H1 (cell line): ENCODE data around the gene PATJ. TPM values are rescaled to one million over a fixed set of nuclear protein-coding genes. Genes with fewer than 3 reads are reported as not detected.
"Not testable (repeated sequence)": the region's sequence is repeated elsewhere in the genome, so short reads cannot be mapped to it uniquely, and the experiment has no call there.

ENCODE experiments used
- CTCF ChIA-PET: fragments of 300-600 bp; sonication (Branson Sonifier 250); formaldehyde crosslinking; loops from one replicate; lab custom pipeline; 2021; ENCODE audit not compliant: partially characterized antibody; lab: Charles Lee
- POLR2A ChIA-PET: fragments of 300-600 bp; sonication (Branson Sonifier 250); formaldehyde crosslinking; loops from one replicate; lab custom pipeline; 2021; ENCODE audit warnings: inconsistent platforms; ENCODE audit not compliant: partially characterized antibody; lab: Charles Lee
- DNase-seq, 2 experiments: peaks; one replicate each; pipeline versions ENCODE4 v3.0.0 to v3.0.0-alpha.2; 2010 to 2022; ENCODE audit warnings: low spot score in 2 of 2, low read depth in 1 of 2, mixed read lengths in 1 of 2
- FAIRE-seq: peaks from 2 replicates; lab custom pipeline; 2011; peaks lifted over from hg19 to GRCh38; lab: Jason Lieb, UNC
- H2AFZ ChIP-seq: 2 replicates; pipeline ENCODE4 v1.8.1; 2012; ENCODE audit warnings: low read length, inconsistent platforms
- H2AK5ac ChIP-seq: 2 replicates; pipeline ENCODE4 v1.6.1; 2013; ENCODE audit warnings: low read depth, low read length
- H2BK120ac ChIP-seq: replicated peaks from 2 replicates; pipeline ENCODE3; 2013; ENCODE audit warnings: low read depth, low read length, inconsistent platforms
- H2BK12ac ChIP-seq: 2 replicates; pipeline ENCODE4 v1.6.1; 2013; ENCODE audit warnings: low read depth, low read length
- H2BK15ac ChIP-seq: 2 replicates; pipeline ENCODE4 v1.6.1; 2013; ENCODE audit warnings: low read length
- H2BK20ac ChIP-seq: 2 replicates; pipeline ENCODE4 v1.6.1; 2013; ENCODE audit warnings: low read length
- H2BK5ac ChIP-seq: 2 replicates; pipeline ENCODE4 v1.6.1; 2013; ENCODE audit warnings: low read depth, low read length
- H3K14ac ChIP-seq: 2 replicates; pipeline ENCODE4 v1.6.1; 2013; ENCODE audit warnings: inconsistent platforms; ENCODE audit not compliant: insufficient read length
- H3K18ac ChIP-seq: 2 replicates; pipeline ENCODE4 v1.6.1; 2013; ENCODE audit warnings: low read length; ENCODE audit errors: extremely low read depth
- H3K23ac ChIP-seq: 2 replicates; pipeline ENCODE4 v1.6.1; 2013; ENCODE audit warnings: inconsistent platforms; ENCODE audit not compliant: insufficient read length
- H3K23me2 ChIP-seq: 2 replicates; pipeline ENCODE4 v1.6.1; 2013; ENCODE audit warnings: low read depth, low read length
- H3K27ac ChIP-seq: 2 replicates; pipeline ENCODE4 v1.6.1; 2011; ENCODE audit warnings: low read depth, low read length, inconsistent platforms
- H3K27me3 ChIP-seq, 4 experiments: replicated peaks in 1 of 4; 1 replicate in 1 of 4; 2 replicates in 3 of 4; pipeline versions ENCODE4 v1.6.1 to v1.8.1; 2011 to 2013; ENCODE audit warnings: low read length in 3 of 4, mild to moderate bottlenecking in 3 of 4, inconsistent platforms in 2 of 4, mixed read lengths in 2 of 4, moderate library complexity in 1 of 4; ENCODE audit not compliant: control insufficient read depth in 3 of 4, insufficient read depth in 3 of 4; ENCODE audit errors: extremely low read depth in 1 of 4
- H3K36me3 ChIP-seq, 4 experiments: 2 replicates each; pipeline versions ENCODE4 v1.6.1 to v1.8.1; 2011 to 2013; ENCODE audit warnings: mild to moderate bottlenecking in 4 of 4, low read length in 3 of 4, moderate library complexity in 2 of 4, control low read depth in 1 of 4, inconsistent platforms in 1 of 4; ENCODE audit not compliant: insufficient read depth in 4 of 4, control insufficient read depth in 2 of 4
- H3K4ac ChIP-seq: replicated peaks from 2 replicates; pipeline ENCODE3; 2013; ENCODE audit warnings: low read length, low read depth, mixed read lengths, inconsistent platforms; ENCODE audit not compliant: insufficient read length
- H3K4me1 ChIP-seq, 4 experiments: replicated peaks in 1 of 4; 1 replicate in 1 of 4; 2 replicates in 3 of 4; pipeline versions ENCODE4 v1.6.1 to v1.8.1; 2011 to 2013; ENCODE audit warnings: low read length in 3 of 4, inconsistent platforms in 2 of 4, mixed read lengths in 1 of 4; ENCODE audit not compliant: insufficient read depth in 4 of 4, control insufficient read depth in 3 of 4
- H3K4me2 ChIP-seq, 2 experiments: 2 replicates each; pipeline versions ENCODE4 v1.6.1 to v1.8.1; 2011 to 2013; ENCODE audit warnings: low read depth in 2 of 2, low read length in 2 of 2, control low read depth in 1 of 2, inconsistent platforms in 1 of 2, mild to moderate bottlenecking in 1 of 2; ENCODE audit not compliant: insufficient read depth in 1 of 2
- H3K4me3 ChIP-seq, 4 experiments: fragments of 200-600, 300-600 bp in 1 of 4; sonication (generic), shearing (Covaris generic), sonication (Bioruptor Twin) in 1 of 4; 2 replicates each; pipeline versions ENCODE4 v1.5.1 to v1.8.1; 2011 to 2016; ENCODE audit warnings: low read length in 4 of 4, low read depth in 3 of 4, control low read depth in 2 of 4, inconsistent platforms in 2 of 4, mild to moderate bottlenecking in 2 of 4, mixed read lengths in 1 of 4, moderate library complexity in 1 of 4; ENCODE audit not compliant: insufficient read depth in 2 of 4; ENCODE audit errors: extremely low read depth in 1 of 4
- H3K56ac ChIP-seq: replicated peaks from 2 replicates; pipeline ENCODE3; 2013; ENCODE audit warnings: low read depth, mild to moderate bottlenecking, mixed read lengths, low read length, inconsistent platforms; ENCODE audit not compliant: insufficient read length
- H3K79me1 ChIP-seq: 2 replicates; pipeline ENCODE4 v1.6.1; 2013; ENCODE audit warnings: low read depth, low read length, control low read depth
- H3K79me2 ChIP-seq, 2 experiments: 2 replicates each; pipeline versions ENCODE4 v1.6.1 to v1.8.1; 2012 to 2013; ENCODE audit warnings: low read length in 2 of 2, mild to moderate bottlenecking in 2 of 2, inconsistent platforms in 1 of 2; ENCODE audit not compliant: insufficient read depth in 2 of 2, control insufficient read depth in 1 of 2
- H3K9ac ChIP-seq, 4 experiments: replicated peaks in 1 of 4; 1 replicate in 1 of 4; 2 replicates in 3 of 4; pipeline versions ENCODE4 v1.6.1 to v1.8.1; 2011 to 2013; ENCODE audit warnings: low read depth in 3 of 4, low read length in 3 of 4, control low read depth in 2 of 4, mild to moderate bottlenecking in 2 of 4, moderate library complexity in 2 of 4, inconsistent platforms in 1 of 4; ENCODE audit errors: extremely low read depth in 1 of 4
- H3K9me3 ChIP-seq, 2 experiments: 2 replicates each; pipeline versions ENCODE4 v1.6.1 to v1.8.1; 2012 to 2013; ENCODE audit warnings: mild to moderate bottlenecking in 2 of 2, moderate library complexity in 2 of 2, control low read depth in 1 of 2, inconsistent platforms in 1 of 2, low read depth in 1 of 2, low read length in 1 of 2, mixed read lengths in 1 of 2; ENCODE audit not compliant: insufficient read depth in 2 of 2
- H4K20me1 ChIP-seq, 2 experiments: replicated peaks in 1 of 2; 2 replicates each; pipeline versions ENCODE3 to v1.8.1; 2011 to 2013; ENCODE audit warnings: inconsistent platforms in 2 of 2, low read length in 2 of 2, mild to moderate bottlenecking in 1 of 2; ENCODE audit not compliant: insufficient read depth in 2 of 2, control insufficient read depth in 1 of 2
- H4K5ac ChIP-seq: 2 replicates; pipeline ENCODE4 v1.6.1; 2013; ENCODE audit warnings: low read length, low read depth, mixed read lengths, inconsistent platforms; ENCODE audit not compliant: insufficient read length
- H4K8ac ChIP-seq: 2 replicates; pipeline ENCODE4 v1.8.0; 2013; ENCODE audit warnings: mild to moderate bottlenecking, moderate library complexity, low read length, inconsistent platforms; ENCODE audit not compliant: insufficient read depth; ENCODE audit errors: extremely low read depth
- H4K91ac ChIP-seq: replicated peaks from 2 replicates; pipeline ENCODE3; 2013; ENCODE audit warnings: low read length, mixed read lengths, inconsistent platforms; ENCODE audit not compliant: insufficient read length
- CEBPB ChIP-seq: IDR thresholded peaks from 2 replicates; pipeline ENCODE4 v1.6.1; 2012; ENCODE audit warnings: low read depth, low read length
- SRF ChIP-seq: IDR thresholded peaks from 2 replicates; pipeline ENCODE4 v1.6.1; 2011; ENCODE audit warnings: mild to moderate bottlenecking, low read depth, low read length, moderate library complexity
- YY1 ChIP-seq: IDR thresholded peaks from 2 replicates; pipeline ENCODE4 v1.6.1; 2011; ENCODE audit warnings: low read depth, mild to moderate bottlenecking, low read length
- WGBS, 2 experiments: shearing (Covaris generic) in 1 of 2; methylation state at CpG; one replicate each; pipeline versions ENCODE4 v1.1.6 to v1.1.7; 2013 to 2015; ENCODE audit warnings: low lambda C conversion rate in 2 of 2, mixed read lengths in 2 of 2, inconsistent platforms in 1 of 2, low coverage in 1 of 2, missing lambda C conversion rate in 1 of 2; ENCODE audit not compliant: insufficient replicate concordance in 2 of 2, insufficient coverage in 1 of 2, insufficient read length in 1 of 2; ENCODE audit errors: extremely low coverage in 1 of 2, missing lambda C conversion rate in 1 of 2; 5-methylcytosine and 5-hydroxymethylcytosine counted together
- polyA plus RNA-seq, 7 experiments: library from polyadenylated mRNA; depleted of rRNA in 3 of 7; stranded (reverse) in 5 of 7; unstranded in 2 of 7; fragments of >200 nt in 5 of 7; fragments of 200-250 nt in 2 of 7; gene quantifications; 1 replicate in 5 of 7; 2 replicates in 1 of 7; 4 replicates in 1 of 7; pipeline versions ENCODE4 v1.2.1 to v1.2.3, GENCODE V29; 2011 to 2013; ENCODE audit warnings: missing spikeins in 2 of 7, mixed read lengths in 2 of 7
- total RNA-seq: library from RNA; stranded (reverse); fragmentation: NEBNext Ultra II Directional; extraction: Animal tissue kit (Norgen Biotek cat#: 25700); gene quantifications from 2 replicates; pipeline ENCODE4 v1.2.1, GENCODE V29; 2021

Gene PATJ
- total and polyA plus RNA-seq, 2 of the 8 experiments (the other 6 are each of a cell fraction or from before 2014, with no cell fraction given) = 8.2 to 55.6 TPM

GRCh38 chr1:61966450-61967225 lies 224.4 kb downstream of the PATJ start:
- not testable (repeated sequence) for H4K5ac ChIP-seq, FAIRE-seq, H4K20me1 ChIP-seq, H2BK5ac ChIP-seq, H3K79me2 ChIP-seq, H2BK12ac ChIP-seq, H3K36me3 ChIP-seq, H3K4me2 ChIP-seq, H3K9ac ChIP-seq, DNase-seq, H2BK20ac ChIP-seq, H3K4ac ChIP-seq, H3K18ac ChIP-seq, H3K14ac ChIP-seq, H3K79me1 ChIP-seq, H2BK120ac ChIP-seq, H2AK5ac ChIP-seq, H3K4me3 ChIP-seq, H4K91ac ChIP-seq, H4K8ac ChIP-seq, H3K27ac ChIP-seq, H3K9me3 ChIP-seq, H3K23ac ChIP-seq, H3K4me1 ChIP-seq, H2AFZ ChIP-seq, H3K56ac ChIP-seq, H2BK15ac ChIP-seq, H3K23me2 ChIP-seq, H3K27me3 ChIP-seq
- CTCF ChIA-PET = interaction anchor here (1.1 to 1.4 kb wide), 3 partner anchors 10 to 31 kb away, joined by 3 to 4 read pairs (median 3); no protein-coding TSS in a partner anchor
- WGBS, 2 experiments = 92% methylated on average over 9 of the region's 9 CpGs; no CpG with 5 or more reads in 1 of the 2 experiments
- POLR2A ChIA-PET = interaction anchor here (1.1 kb wide), 1 partner anchor 12 kb away, joined by 3 read pairs; no protein-coding TSS in a partner anchor
- peak; percentile 89 for TF ChIP-seq YY1
- peak; percentile 77 for TF ChIP-seq SRF
- TF ChIP-seq CEBPB = peak; percentile 24; the same call in 1 of the 2 replicates
